Gastrocnemius medialis (tissue), 4 donors: Measurements from ENCODE around the gene MS4A3. TPM values are rescaled to one million over a fixed set of nuclear protein-coding genes. Genes with fewer than 3 reads are reported as not detected.

Experiments
- ATAC-seq, 2 donors: fragments of 150-250 bp; one replicate each; pipeline ENCODE4 v1.9.1; 2016
- DNase-seq, 2 donors: peaks; one replicate each; pipeline ENCODE4 v3.0.0-alpha.2; 2019
- H3K27ac ChIP-seq, 4 donors: fragments of 200-600 bp; sonication (generic); 1 replicate in 1 of 4; 2 replicates in 3 of 4; pipeline ENCODE4 v1.5.1; 2016 to 2018; ENCODE audit warnings: mild to moderate bottlenecking in 2 of 4, moderate library complexity in 1 of 4
- H3K27me3 ChIP-seq, 3 donors: fragments of 200-600 bp; sonication (generic) in 2 of 3; 1 replicate in 1 of 3; 2 replicates in 2 of 3; pipeline versions ENCODE4 v1.5.1 to v1.6.0; 2016 to 2019; ENCODE audit warnings: mild to moderate bottlenecking in 1 of 3, moderate library complexity in 1 of 3
- H3K36me3 ChIP-seq, 2 donors: fragments of 200-600 bp; sonication (generic) in 1 of 2; one replicate each; pipeline ENCODE4 v1.5.1; 2017 to 2018
- H3K4me1 ChIP-seq, 2 donors: fragments of 200-600 bp; sonication (generic) in 1 of 2; one replicate each; pipeline ENCODE4 v1.5.1; 2016 to 2017; ENCODE audit warnings: mild to moderate bottlenecking in 2 of 2
- H3K4me3 ChIP-seq, 4 donors: fragments of 200-600 bp; sonication (generic) in 3 of 4; 1 replicate in 1 of 4; 2 replicates in 3 of 4; pipeline ENCODE4 v1.5.1; 2016 to 2019; ENCODE audit warnings: mild to moderate bottlenecking in 2 of 4
- H3K9me3 ChIP-seq, 3 donors: fragments of 200-600 bp; sonication (generic) in 2 of 3; 1 replicate in 1 of 3; 2 replicates in 2 of 3; pipeline ENCODE4 v1.5.1; 2016 to 2019
- CTCF ChIP-seq, 5 experiments: fragments of 450-650 bp in 3 of 5; fragments of 200-600 bp in 2 of 5; sonication (generic) in 2 of 5; IDR thresholded peaks in 4 of 5; conservative IDR thresholded peaks in 1 of 5; 1 replicate in 4 of 5; 2 replicates in 1 of 5; pipeline ENCODE4 v1.5.1; 2016 to 2019; ENCODE audit warnings: antibody characterized with exemption in 5 of 5, mild to moderate bottlenecking in 3 of 5, moderate library complexity in 3 of 5
- POLR2A ChIP-seq, 2 donors: fragments of 450-650 bp; IDR thresholded peaks; one replicate each; pipeline ENCODE4 v1.6.1; 2017; ENCODE audit warnings: antibody characterized with exemption in 2 of 2, mild to moderate bottlenecking in 2 of 2, moderate library complexity in 2 of 2
- in situ Hi-C, 4 donors: fragments of 200-750 bp; cut with MboI; loops; one replicate each; pipeline versions ENCODE4 v1.15.0 to v1.8.0; 2017; ENCODE audit warnings: low sequenced_read_pairs in 4 of 4
- intact Hi-C: fragments of 100-400 bp; cut with DNase I; formaldehyde crosslinking; loops from one replicate; pipeline ENCODE4 v1.15.1; 2023; ENCODE audit warnings: low total_unique reads
- total RNA-seq, 4 donors: library from RNA; depleted of rRNA; stranded (reverse); fragments of >200 nt; gene quantifications; one replicate each; pipeline versions ENCODE4 v1.1.0 to v1.2.3, GENCODE V29; 2016

MS4A3 gene
- total RNA-seq, 4 donors from 2014 or later, result not detected

- H3K36me3 ChIP-seq, result no peaks in the 10 kb centered on the region
- H3K4me1 ChIP-seq, result no peaks in the 10 kb centered on the region
- no peak overlapping the region for H3K4me3 ChIP-seq
- no peak overlapping the region for H3K27ac ChIP-seq
- no peaks in the 10 kb centered on the region for H3K27me3 ChIP-seq
- no peak for DNase-seq
- TF ChIP-seq POLR2A (IDR thresholded peaks at IDR 0.05) (no peak), CTCF (IDR thresholded peaks at IDR 0.05 in 4 of 5, conservative IDR thresholded peaks at IDR 0.05 in 1 of 5) (no peak)
- in situ Hi-C loops (loop anchor here in 1 of 4 donors (25.0 kb wide), 1 partner anchor 109 kb away; the partner anchor contains the start of gene MS4A6A), intact Hi-C loops (no loop called here)
- H3K9me3 ChIP-seq, result no peaks in the 10 kb centered on the region
- no peak for ATAC-seq
These were observed 22.3 kb downstream of the MS4A3 start for GRCh38 chr11:60078745-60079144.

GRCh38 chr11:60080535-60080934 lies 24.1 kb downstream of the MS4A3 start:
- H3K27ac ChIP-seq, result no peak overlapping the region
- no peak overlapping the region for H3K4me3 ChIP-seq
- no peak for DNase-seq
- no peak for ATAC-seq
- no peak for TF ChIP-seq CTCF (IDR thresholded peaks at IDR 0.05 in 4 of 5, conservative IDR thresholded peaks at IDR 0.05 in 1 of 5)
- TF ChIP-seq POLR2A (IDR thresholded peaks at IDR 0.05), result no peak
- H3K36me3 ChIP-seq, result no peaks in the 10 kb centered on the region
- no peaks in the 10 kb centered on the region for H3K4me1 ChIP-seq
- H3K9me3 ChIP-seq, result no peaks in the 10 kb centered on the region
- intact Hi-C loops (no loop called here), in situ Hi-C loops (loop anchor here in 1 of 4 donors (25.0 kb wide), 1 partner anchor 107 kb away; the partner anchor contains the start of gene MS4A6A)
- no peaks in the 10 kb centered on the region for H3K27me3 ChIP-seq

GRCh38 chr11:60084631-60085273 lies 28.3 kb downstream of the MS4A3 start:
- no peaks in the 10 kb centered on the region for H3K36me3 ChIP-seq
- no peak overlapping the region for H3K27ac ChIP-seq
- H3K4me3 ChIP-seq, result no peak overlapping the region
- ATAC-seq (no peak), DNase-seq (no peak)
- no peaks in the 10 kb centered on the region for H3K4me1 ChIP-seq
- H3K27me3 ChIP-seq, result no peaks in the 10 kb centered on the region
- in situ Hi-C loops, result loop anchor here in 1 of 4 donors (25.0 kb wide), 1 partner anchor 103 kb away; the partner anchor contains the start of gene MS4A6A
- TF ChIP-seq POLR2A (IDR thresholded peaks at IDR 0.05) (no peak), CTCF (IDR thresholded peaks at IDR 0.05 in 4 of 5, conservative IDR thresholded peaks at IDR 0.05 in 1 of 5) (no peak)
- H3K9me3 ChIP-seq, result no peaks in the 10 kb centered on the region
- intact Hi-C loops, result no loop called here

GRCh38 chr11:60085909-60086308 lies 29.4 kb downstream of the MS4A3 start:
- ATAC-seq (no peak), DNase-seq (no peak)
- in situ Hi-C loops (loop anchor here in 1 of 4 donors (25.0 kb wide), 1 partner anchor 101 kb away; the partner anchor contains the start of gene MS4A6A), intact Hi-C loops (no loop called here)
- no peak overlapping the region for H3K27ac ChIP-seq
- no peaks in the 10 kb centered on the region for H3K27me3 ChIP-seq
- no peaks in the 10 kb centered on the region for H3K36me3 ChIP-seq
- no peaks in the 10 kb centered on the region for H3K9me3 ChIP-seq
- TF ChIP-seq CTCF (IDR thresholded peaks at IDR 0.05 in 4 of 5, conservative IDR thresholded peaks at IDR 0.05 in 1 of 5) (no peak), POLR2A (IDR thresholded peaks at IDR 0.05) (no peak)
- no peak overlapping the region for H3K4me3 ChIP-seq
- no peaks in the 10 kb centered on the region for H3K4me1 ChIP-seq
